SK-N-SH (cell line): ENCODE results near the gene OR14A16. TPM values are rescaled to one million over a fixed set of nuclear protein-coding genes. Genes with fewer than 3 reads are reported as not detected.

Experiments
- CTCF ChIA-PET: fragments of 300-600, 350-600 bp; formaldehyde crosslinking; extraction: SDS; loops from one replicate; lab custom pipeline; 2021; lab: Yijun Ruan, JAX
- POLR2A ChIA-PET: fragments of 350-600 bp; sonication (Branson Sonifier 250); formaldehyde crosslinking; extraction: SDS; loops from one replicate; lab custom pipeline; 2020; ENCODE audit warnings: antibody characterized with exemption, inconsistent platforms; lab: Yijun Ruan, JAX
- DNase-seq: peaks from one replicate; pipeline ENCODE4 v3.0.0; 2012
- H2AFZ ChIP-seq: fragments of 200-600 bp; sonication (generic); 2 replicates; pipeline ENCODE4 v1.8.1; 2016; ENCODE audit warnings: antibody characterized with exemption, mild to moderate bottlenecking, low read depth
- H3F3A ChIP-seq: fragments of 200-600 bp; sonication (generic); replicated peaks from 2 replicates; pipeline ENCODE3; 2016; ENCODE audit warnings: antibody characterized with exemption, mild to moderate bottlenecking; ENCODE audit not compliant: insufficient read depth
- H3K27ac ChIP-seq, 2 experiments: fragments of 200-500 bp in 1 of 2; fragments of 200-600 bp in 1 of 2; sonication (Bioruptor generic) in 1 of 2; sonication (generic), shearing (Covaris generic) in 1 of 2; 2 replicates each; pipeline versions ENCODE4 v1.5.1 to v1.6.1; 2014 to 2016; ENCODE audit warnings: low read depth in 2 of 2, inconsistent platforms in 1 of 2, low read length in 1 of 2, mild to moderate bottlenecking in 1 of 2, mixed read lengths in 1 of 2
- H3K27me3 ChIP-seq: fragments of 200-600 bp; sonication (generic), shearing (Covaris generic); 2 replicates; pipeline ENCODE4 v1.6.1; 2016; ENCODE audit warnings: mixed run types; ENCODE audit not compliant: insufficient read depth
- H3K36me3 ChIP-seq, 2 experiments: fragments of 200-500 bp in 1 of 2; fragments of 200-600 bp in 1 of 2; sonication (Bioruptor generic) in 1 of 2; sonication (generic) in 1 of 2; replicated peaks in 1 of 2; 2 replicates each; pipeline versions ENCODE3 to v1.5.1; 2014 to 2016; ENCODE audit warnings: low read length in 1 of 2, mild to moderate bottlenecking in 1 of 2; ENCODE audit not compliant: insufficient read depth in 2 of 2, control insufficient read depth in 1 of 2
- H3K4me1 ChIP-seq, 2 experiments: fragments of 200-500 bp in 1 of 2; fragments of 200-600 bp in 1 of 2; sonication (Bioruptor generic) in 1 of 2; sonication (generic), shearing (Covaris generic) in 1 of 2; 2 replicates each; pipeline versions ENCODE4 v1.5.1 to v1.6.1; 2014 to 2016; ENCODE audit warnings: low read depth in 1 of 2, low read length in 1 of 2, mixed run types in 1 of 2; ENCODE audit not compliant: insufficient read depth in 2 of 2, control insufficient read depth in 1 of 2
- H3K4me2 ChIP-seq: fragments of 200-600 bp; sonication (generic), shearing (Covaris generic); 2 replicates; pipeline ENCODE4 v1.6.1; 2017; ENCODE audit warnings: mixed run types
- H3K4me3 ChIP-seq, 2 experiments: fragments of 200-500 bp in 1 of 2; fragments of 200-600 bp in 1 of 2; sonication (Bioruptor generic) in 1 of 2; sonication (generic), shearing (Covaris generic) in 1 of 2; 2 replicates each; pipeline versions ENCODE4 v1.5.1 to v1.8.1; 2014 to 2016; ENCODE audit warnings: low read depth in 2 of 2, inconsistent platforms in 1 of 2, low read length in 1 of 2, mild to moderate bottlenecking in 1 of 2, mixed read lengths in 1 of 2, moderate library complexity in 1 of 2
- H3K79me2 ChIP-seq: fragments of 200-600 bp; sonication (generic); 2 replicates; pipeline ENCODE4 v1.8.1; 2017; ENCODE audit warnings: mild to moderate bottlenecking; ENCODE audit not compliant: insufficient read depth
- H3K9ac ChIP-seq: fragments of 200-600 bp; sonication (generic); 2 replicates; pipeline ENCODE4 v1.6.1; 2017; ENCODE audit warnings: mixed run types
- H3K9me2 ChIP-seq: fragments of 200-600 bp; sonication (generic); 2 replicates; pipeline ENCODE4 v1.6.1; 2017; ENCODE audit warnings: mixed run types
- H3K9me3 ChIP-seq: fragments of 200-600 bp; sonication (generic); 2 replicates; pipeline ENCODE4 v1.6.1; 2017; ENCODE audit warnings: mixed run types, mild to moderate bottlenecking, moderate library complexity
- H4K20me1 ChIP-seq: fragments of 200-600 bp; sonication (generic); 2 replicates; pipeline ENCODE4 v1.6.1; 2017; ENCODE audit warnings: mild to moderate bottlenecking, mixed run types; ENCODE audit not compliant: insufficient read depth
- CHD2 ChIP-seq: fragments of 150-350 bp; IDR thresholded peaks from 2 replicates; pipeline ENCODE4 v1.6.1; 2018; ENCODE audit warnings: low read length; ENCODE audit not compliant: partially characterized antibody
- FOXM1 ChIP-seq: IDR thresholded peaks from 2 replicates; pipeline ENCODE4 v1.4.0; 2012; ENCODE audit warnings: low read depth, mild to moderate bottlenecking
- MXI1 ChIP-seq: IDR thresholded peaks from 2 replicates; pipeline ENCODE4 v1.6.1; 2012; ENCODE audit warnings: mild to moderate bottlenecking, low read depth, low read length, improper control_type of control experiment
- NFIC ChIP-seq: IDR thresholded peaks from 2 replicates; pipeline ENCODE4 v1.4.0; 2012; ENCODE audit warnings: borderline replicate concordance
- RAD21 ChIP-seq: IDR thresholded peaks from 2 replicates; pipeline ENCODE4 v1.6.1; 2012; ENCODE audit warnings: mild to moderate bottlenecking, low read length
- SMC3 ChIP-seq: IDR thresholded peaks from 2 replicates; pipeline ENCODE4 v1.6.1; 2012; ENCODE audit warnings: low read depth, low read length, improper control_type of control experiment
- TAF1 ChIP-seq: IDR thresholded peaks from 2 replicates; pipeline ENCODE4 v1.6.1; 2012; ENCODE audit warnings: low read depth, mild to moderate bottlenecking, low read length, moderate library complexity, borderline replicate concordance
- WGBS: methylation state at CpG from one replicate; pipeline ENCODE4 v1.1.6; 2017; ENCODE audit warnings: low lambda C conversion rate; 5-methylcytosine and 5-hydroxymethylcytosine counted together
- polyA plus RNA-seq, 3 experiments: library from polyadenylated mRNA; depleted of rRNA; stranded (reverse); fragments of >200 nt; gene quantifications; 2 replicates each; pipeline ENCODE4 v1.2.3, GENCODE V29; 2012
- TF ChIP-seq, protein P1 (sequence below): fragments of 200-600 bp; sonication (generic); IDR thresholded peaks from 2 replicates; pipeline ENCODE4 v1.6.1; 2017; ENCODE audit warnings: antibody characterized with exemption, mild to moderate bottlenecking, moderate library complexity
- TF ChIP-seq, protein P2 (sequence below): IDR thresholded peaks from 2 replicates; pipeline ENCODE4 v1.6.1; 2012; ENCODE audit warnings: mild to moderate bottlenecking, low read depth, low read length, moderate library complexity
- TF ChIP-seq, protein P3 (sequence below): IDR thresholded peaks from 2 replicates; pipeline ENCODE4 v1.4.0; 2012; ENCODE audit warnings: low read depth, borderline replicate concordance
- TF ChIP-seq, protein P4 (sequence below): fragments of 150-350 bp; IDR thresholded peaks from 2 replicates; pipeline ENCODE4 v1.6.1; 2017; ENCODE audit warnings: antibody characterized with exemption, low read length, low read depth, borderline replicate concordance
- TF ChIP-seq, protein P5 (sequence below): IDR thresholded peaks from 2 replicates; pipeline ENCODE4 v1.4.0; 2012; ENCODE audit warnings: low read depth
- TF ChIP-seq, protein P6 (sequence below): fragments of 150-350 bp; IDR thresholded peaks from 2 replicates; pipeline ENCODE4 v1.6.1; 2016; ENCODE audit warnings: mild to moderate bottlenecking, low read depth, low read length

The OR14A16 gene
- polyA plus RNA-seq, 1 of the 3 experiments (the other 2 are of a cell fraction): not detected

DNA sequence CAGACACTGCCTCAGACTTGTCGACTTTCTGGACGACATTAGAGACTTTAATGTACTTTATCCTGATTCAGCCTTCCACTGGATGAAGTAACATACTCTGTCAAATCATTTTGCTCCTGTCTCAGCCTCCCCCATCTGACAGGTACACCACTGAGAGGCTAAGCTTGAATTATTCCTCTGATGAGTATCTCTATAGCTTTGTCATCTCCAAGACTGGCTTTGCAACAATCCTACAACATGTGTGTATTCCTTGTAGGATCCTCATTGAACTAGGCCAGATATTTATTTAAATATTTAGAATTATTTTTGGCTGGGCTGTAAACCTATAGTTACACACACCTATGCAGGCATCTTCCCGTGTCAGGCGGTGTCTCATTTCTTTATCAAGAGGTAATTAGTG, 32.0 kb upstream of the OR14A16 start:
- WGBS: 8% methylated on average over 4 of the region's 4 CpGs

DNA sequence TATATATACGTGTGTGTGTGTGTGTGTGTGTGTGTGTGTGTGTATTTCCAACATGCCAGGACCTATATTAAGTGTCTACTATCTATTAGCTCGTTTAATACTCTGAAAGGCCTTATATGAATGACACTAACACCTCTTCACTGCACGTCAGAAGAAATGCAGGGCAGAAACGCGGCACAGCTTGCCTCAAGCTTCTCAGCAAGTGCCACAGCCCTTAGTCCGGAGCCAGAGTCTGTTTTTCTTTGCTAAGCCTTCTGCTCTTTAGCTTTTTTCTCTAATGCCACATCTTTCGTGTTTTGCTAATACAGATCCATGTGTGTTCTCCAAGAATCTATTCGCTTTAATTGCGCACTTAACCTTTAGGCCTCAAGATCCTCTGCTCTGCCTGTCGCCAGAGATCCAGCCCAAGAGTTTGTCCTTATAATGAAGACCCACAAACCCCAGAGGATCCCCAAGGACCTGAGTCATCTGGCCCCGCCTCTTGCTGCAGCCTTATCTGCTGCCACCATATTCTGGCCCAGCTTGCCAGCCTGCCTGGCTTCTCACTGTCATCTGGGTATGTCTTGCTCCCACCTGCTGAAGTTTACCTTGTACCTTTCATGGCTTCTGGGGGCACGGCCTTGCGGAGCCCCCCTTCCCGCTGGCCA, 31.1 kb upstream of the OR14A16 start:
- Histone ChIP-seq H3K79me2 (no peaks in the 10 kb centered on the region), H3K4me2 (no peak overlapping the region), H3K27ac (no peak overlapping the region), H3K4me3 (no peak overlapping the region), H3F3A (no peaks in the 10 kb centered on the region), H4K20me1 (no peaks in the 10 kb centered on the region), H3K9me3 (no peaks in the 10 kb centered on the region), H2AFZ (no peak overlapping the region), H3K4me1 (no peaks in the 10 kb centered on the region), H3K9ac (no peak overlapping the region), H3K36me3 (no peaks in the 10 kb centered on the region), H3K9me2 (no peaks in the 10 kb centered on the region), H3K27me3 (peaks cover 25% of the 10 kb centered on the region; the same call in 1 of the 2 replicates)
- POLR2A ChIA-PET: no interaction called here
- DNase-seq: no peak
- CTCF ChIA-PET: no interaction called here
- WGBS: 24% methylated on average over 11 of the region's 14 CpGs
- TF ChIP-seq, protein P1, sequence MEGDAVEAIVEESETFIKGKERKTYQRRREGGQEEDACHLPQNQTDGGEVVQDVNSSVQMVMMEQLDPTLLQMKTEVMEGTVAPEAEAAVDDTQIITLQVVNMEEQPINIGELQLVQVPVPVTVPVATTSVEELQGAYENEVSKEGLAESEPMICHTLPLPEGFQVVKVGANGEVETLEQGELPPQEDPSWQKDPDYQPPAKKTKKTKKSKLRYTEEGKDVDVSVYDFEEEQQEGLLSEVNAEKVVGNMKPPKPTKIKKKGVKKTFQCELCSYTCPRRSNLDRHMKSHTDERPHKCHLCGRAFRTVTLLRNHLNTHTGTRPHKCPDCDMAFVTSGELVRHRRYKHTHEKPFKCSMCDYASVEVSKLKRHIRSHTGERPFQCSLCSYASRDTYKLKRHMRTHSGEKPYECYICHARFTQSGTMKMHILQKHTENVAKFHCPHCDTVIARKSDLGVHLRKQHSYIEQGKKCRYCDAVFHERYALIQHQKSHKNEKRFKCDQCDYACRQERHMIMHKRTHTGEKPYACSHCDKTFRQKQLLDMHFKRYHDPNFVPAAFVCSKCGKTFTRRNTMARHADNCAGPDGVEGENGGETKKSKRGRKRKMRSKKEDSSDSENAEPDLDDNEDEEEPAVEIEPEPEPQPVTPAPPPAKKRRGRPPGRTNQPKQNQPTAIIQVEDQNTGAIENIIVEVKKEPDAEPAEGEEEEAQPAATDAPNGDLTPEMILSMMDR: no peak
- TF ChIP-seq, protein P2, sequence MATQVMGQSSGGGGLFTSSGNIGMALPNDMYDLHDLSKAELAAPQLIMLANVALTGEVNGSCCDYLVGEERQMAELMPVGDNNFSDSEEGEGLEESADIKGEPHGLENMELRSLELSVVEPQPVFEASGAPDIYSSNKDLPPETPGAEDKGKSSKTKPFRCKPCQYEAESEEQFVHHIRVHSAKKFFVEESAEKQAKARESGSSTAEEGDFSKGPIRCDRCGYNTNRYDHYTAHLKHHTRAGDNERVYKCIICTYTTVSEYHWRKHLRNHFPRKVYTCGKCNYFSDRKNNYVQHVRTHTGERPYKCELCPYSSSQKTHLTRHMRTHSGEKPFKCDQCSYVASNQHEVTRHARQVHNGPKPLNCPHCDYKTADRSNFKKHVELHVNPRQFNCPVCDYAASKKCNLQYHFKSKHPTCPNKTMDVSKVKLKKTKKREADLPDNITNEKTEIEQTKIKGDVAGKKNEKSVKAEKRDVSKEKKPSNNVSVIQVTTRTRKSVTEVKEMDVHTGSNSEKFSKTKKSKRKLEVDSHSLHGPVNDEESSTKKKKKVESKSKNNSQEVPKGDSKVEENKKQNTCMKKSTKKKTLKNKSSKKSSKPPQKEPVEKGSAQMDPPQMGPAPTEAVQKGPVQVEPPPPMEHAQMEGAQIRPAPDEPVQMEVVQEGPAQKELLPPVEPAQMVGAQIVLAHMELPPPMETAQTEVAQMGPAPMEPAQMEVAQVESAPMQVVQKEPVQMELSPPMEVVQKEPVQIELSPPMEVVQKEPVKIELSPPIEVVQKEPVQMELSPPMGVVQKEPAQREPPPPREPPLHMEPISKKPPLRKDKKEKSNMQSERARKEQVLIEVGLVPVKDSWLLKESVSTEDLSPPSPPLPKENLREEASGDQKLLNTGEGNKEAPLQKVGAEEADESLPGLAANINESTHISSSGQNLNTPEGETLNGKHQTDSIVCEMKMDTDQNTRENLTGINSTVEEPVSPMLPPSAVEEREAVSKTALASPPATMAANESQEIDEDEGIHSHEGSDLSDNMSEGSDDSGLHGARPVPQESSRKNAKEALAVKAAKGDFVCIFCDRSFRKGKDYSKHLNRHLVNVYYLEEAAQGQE: no peak
- TF ChIP-seq FOXM1: no peak
- TF ChIP-seq, protein P3, sequence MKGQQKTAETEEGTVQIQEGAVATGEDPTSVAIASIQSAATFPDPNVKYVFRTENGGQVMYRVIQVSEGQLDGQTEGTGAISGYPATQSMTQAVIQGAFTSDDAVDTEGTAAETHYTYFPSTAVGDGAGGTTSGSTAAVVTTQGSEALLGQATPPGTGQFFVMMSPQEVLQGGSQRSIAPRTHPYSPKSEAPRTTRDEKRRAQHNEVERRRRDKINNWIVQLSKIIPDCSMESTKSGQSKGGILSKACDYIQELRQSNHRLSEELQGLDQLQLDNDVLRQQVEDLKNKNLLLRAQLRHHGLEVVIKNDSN: no peak
- TF ChIP-seq NFIC: no peak

More for the DNA sequence above, 32.0 kb upstream of the OR14A16 start:
- Histone ChIP-seq H4K20me1 (no peaks in the 10 kb centered on the region), H3K4me2 (no peak overlapping the region), H3K9ac (no peak overlapping the region), H3F3A (no peaks in the 10 kb centered on the region), H3K79me2 (no peaks in the 10 kb centered on the region), H3K27ac (no peak overlapping the region), H3K9me2 (no peaks in the 10 kb centered on the region), H3K4me3 (no peak overlapping the region), H2AFZ (no peak overlapping the region), H3K36me3 (no peaks in the 10 kb centered on the region), H3K4me1 (no peaks in the 10 kb centered on the region), H3K9me3 (no peaks in the 10 kb centered on the region), H3K27me3 (peaks cover 24% of the 10 kb centered on the region; the same call in 1 of the 2 replicates)
- no peak for DNase-seq
- TF ChIP-seq, protein P4, sequence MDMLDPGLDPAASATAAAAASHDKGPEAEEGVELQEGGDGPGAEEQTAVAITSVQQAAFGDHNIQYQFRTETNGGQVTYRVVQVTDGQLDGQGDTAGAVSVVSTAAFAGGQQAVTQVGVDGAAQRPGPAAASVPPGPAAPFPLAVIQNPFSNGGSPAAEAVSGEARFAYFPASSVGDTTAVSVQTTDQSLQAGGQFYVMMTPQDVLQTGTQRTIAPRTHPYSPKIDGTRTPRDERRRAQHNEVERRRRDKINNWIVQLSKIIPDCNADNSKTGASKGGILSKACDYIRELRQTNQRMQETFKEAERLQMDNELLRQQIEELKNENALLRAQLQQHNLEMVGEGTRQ: no peak
- TF ChIP-seq RAD21: no peak
- no peak for TF ChIP-seq TAF1
- TF ChIP-seq SMC3: no peak
- no peak for TF ChIP-seq CHD2
- no peak for TF ChIP-seq MXI1
- TF ChIP-seq, protein P5, sequence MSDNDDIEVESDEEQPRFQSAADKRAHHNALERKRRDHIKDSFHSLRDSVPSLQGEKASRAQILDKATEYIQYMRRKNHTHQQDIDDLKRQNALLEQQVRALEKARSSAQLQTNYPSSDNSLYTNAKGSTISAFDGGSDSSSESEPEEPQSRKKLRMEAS: no peak
- TF ChIP-seq, protein P6, sequence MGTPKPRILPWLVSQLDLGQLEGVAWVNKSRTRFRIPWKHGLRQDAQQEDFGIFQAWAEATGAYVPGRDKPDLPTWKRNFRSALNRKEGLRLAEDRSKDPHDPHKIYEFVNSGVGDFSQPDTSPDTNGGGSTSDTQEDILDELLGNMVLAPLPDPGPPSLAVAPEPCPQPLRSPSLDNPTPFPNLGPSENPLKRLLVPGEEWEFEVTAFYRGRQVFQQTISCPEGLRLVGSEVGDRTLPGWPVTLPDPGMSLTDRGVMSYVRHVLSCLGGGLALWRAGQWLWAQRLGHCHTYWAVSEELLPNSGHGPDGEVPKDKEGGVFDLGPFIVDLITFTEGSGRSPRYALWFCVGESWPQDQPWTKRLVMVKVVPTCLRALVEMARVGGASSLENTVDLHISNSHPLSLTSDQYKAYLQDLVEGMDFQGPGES: no peak
- TF ChIP-seq, protein P1: no peak
- CTCF ChIA-PET: no interaction called here
- POLR2A ChIA-PET: no interaction called here
